ENCODE results near the gene PALLD. TPM values are rescaled to one million over a fixed set of nuclear protein-coding genes. Genes with fewer than 3 reads are reported as not detected.

Gene PALLD
- total RNA-seq, 4 donors from 2014 or later, result 60.2 to 437 (median 118) TPM

GRCh38 chr4:168475745-168476144, 21.1 kb upstream of the PALLD start:
- WGBS, 2 donors, result 87 to 97% methylated on average over 2 of the region's 2 CpGs
- Histone ChIP-seq H3K27ac (no peak overlapping the region), H3K4me1 (peaks cover 0 to 14% (median 0%) of the 10 kb centered on the region in 3 donors), H3K36me3 (peaks cover 0 to 15% (median 0%) of the 10 kb centered on the region in 3 donors), H3K9me3 (no peaks in the 10 kb centered on the region), H3K27me3 (no peaks in the 10 kb centered on the region), H3K4me3 (no peak overlapping the region)
- DNase-seq, result no peak
- no peak for TF ChIP-seq POLR2A (IDR thresholded peaks at IDR 0.05)
- TF ChIP-seq CTCF (IDR thresholded peaks at IDR 0.05), result no peak
- intact Hi-C loops (cut with DNase I), result no loop called here

GRCh38 chr4:168478868-168479267, 18.0 kb upstream of the PALLD start:
- Histone ChIP-seq H3K36me3 (no peaks in the 10 kb centered on the region), H3K27me3 (no peaks in the 10 kb centered on the region), H3K4me3 (no peak overlapping the region), H3K27ac (no peak overlapping the region), H3K9me3 (no peaks in the 10 kb centered on the region), H3K4me1 (peaks cover 0 to 24% (median 3%) of the 10 kb centered on the region in 3 donors)
- intact Hi-C loops (cut with DNase I), result no loop called here
- WGBS, 2 donors, result 95 to 100% methylated on average over 3 of the region's 3 CpGs
- DNase-seq, result no peak
- no peak for TF ChIP-seq POLR2A (IDR thresholded peaks at IDR 0.05)
- no peak for TF ChIP-seq CTCF (IDR thresholded peaks at IDR 0.05)

- no peaks in the 10 kb centered on the region for H3K9me3 ChIP-seq
- intact Hi-C loops (cut with DNase I), result no loop called here
- H3K4me1 ChIP-seq, result peaks cover 0 to 19% (median 3%) of the 10 kb centered on the region in 3 donors
- TF ChIP-seq CTCF (IDR thresholded peaks at IDR 0.05), result no peak
- TF ChIP-seq POLR2A (IDR thresholded peaks at IDR 0.05), result no peak
- 2 to 3% methylated on average over 7 of the region's 7 CpGs for WGBS, 2 donors
- H3K36me3 ChIP-seq, result no peaks in the 10 kb centered on the region
- peak overlapping the region; percentile 57 to 88 (median 82) for H3K4me3 ChIP-seq
- no peak for DNase-seq
- no peaks in the 10 kb centered on the region for H3K27me3 ChIP-seq
- H3K27ac ChIP-seq, result peak overlapping the region; percentile 87 to 95 (median 93)
These were observed 15.8 kb upstream of the PALLD start for GRCh38 chr4:168480931-168481611.

- Histone ChIP-seq H3K27me3 (no peaks in the 10 kb centered on the region), H3K36me3 (no peaks in the 10 kb centered on the region), H3K4me3 (no peak overlapping the region), H3K27ac (no peak overlapping the region), H3K9me3 (no peaks in the 10 kb centered on the region), H3K4me1 (peaks cover 0 to 26% (median 3%) of the 10 kb centered on the region in 3 donors)
- TF ChIP-seq CTCF (IDR thresholded peaks at IDR 0.05) (no peak), POLR2A (IDR thresholded peaks at IDR 0.05) (no peak)
- no peak for DNase-seq
- intact Hi-C loops (cut with DNase I), result no loop called here
- 92 to 97% methylated on average over 4 to 7 of the region's 7 CpGs for WGBS, 2 donors
These were observed 13.0 kb upstream of the PALLD start for GRCh38 chr4:168483811-168484210.

- Histone ChIP-seq H3K36me3 (no peaks in the 10 kb centered on the region), H3K4me1 (peaks cover 0 to 20% (median 3%) of the 10 kb centered on the region in 3 donors), H3K4me3 (no peak overlapping the region), H3K9me3 (no peaks in the 10 kb centered on the region), H3K27ac (no peak overlapping the region), H3K27me3 (no peaks in the 10 kb centered on the region)
- intact Hi-C loops (cut with DNase I), result no loop called here
- TF ChIP-seq CTCF (IDR thresholded peaks at IDR 0.05) (no peak), POLR2A (IDR thresholded peaks at IDR 0.05) (no peak)
- DNase-seq, result no peak
These were observed 12.2 kb upstream of the PALLD start for GRCh38 chr4:168484626-168485025.

Data from esophagus squamous epithelium (tissue), 5 donors.